GM18511 (cell line): Measurements from ENCODE around the gene KRT5.
"Not testable (repeated sequence)": the region's sequence is repeated elsewhere in the genome, so short reads cannot be mapped to it uniquely, and the experiment has no call there.

ENCODE experiments used
- ATAC-seq: cut with Tn5 transposase; IDR thresholded peaks from one replicate; pipeline ENCODE4 v1.9.1; 2021; ENCODE audit warnings: mild to moderate bottlenecking, moderate library complexity; ENCODE audit not compliant: unreplicated experiment

Gene KRT5

DNA sequence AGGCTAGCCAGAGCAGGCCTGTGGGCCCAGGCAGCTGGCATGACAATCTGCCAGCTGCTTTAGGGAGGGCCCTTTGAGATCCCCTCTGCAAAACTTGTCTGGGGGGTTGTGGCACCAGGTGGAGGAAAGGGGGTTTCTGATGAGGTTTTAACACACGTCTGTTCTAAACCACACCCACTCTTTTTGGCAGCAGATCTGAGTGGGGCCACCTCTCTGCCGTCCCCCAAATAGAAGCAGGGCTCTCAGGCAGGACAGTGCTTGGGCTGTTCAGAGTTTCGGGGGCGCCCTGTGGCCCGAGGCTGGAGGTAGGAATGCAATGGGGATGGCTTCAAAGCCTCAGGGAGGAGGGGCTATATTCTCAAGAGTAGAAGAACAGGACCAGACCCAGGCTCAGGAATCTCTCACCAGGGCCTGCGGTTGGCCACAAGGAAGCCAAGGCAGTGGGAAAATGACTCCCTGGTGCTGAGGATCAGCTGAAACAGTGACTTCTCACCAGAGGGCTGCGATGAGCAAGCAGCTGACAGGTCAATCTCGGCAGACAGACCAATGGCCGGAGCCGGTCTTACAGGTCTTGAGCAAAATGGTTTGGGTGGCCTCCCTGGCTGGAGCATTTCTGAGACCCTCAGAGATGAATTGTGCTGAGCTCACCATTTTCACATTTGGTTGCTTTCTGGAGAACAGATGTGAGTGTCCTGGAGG, 1.5 kb upstream of the KRT5 start:
- no peak for ATAC-seq

DNA sequence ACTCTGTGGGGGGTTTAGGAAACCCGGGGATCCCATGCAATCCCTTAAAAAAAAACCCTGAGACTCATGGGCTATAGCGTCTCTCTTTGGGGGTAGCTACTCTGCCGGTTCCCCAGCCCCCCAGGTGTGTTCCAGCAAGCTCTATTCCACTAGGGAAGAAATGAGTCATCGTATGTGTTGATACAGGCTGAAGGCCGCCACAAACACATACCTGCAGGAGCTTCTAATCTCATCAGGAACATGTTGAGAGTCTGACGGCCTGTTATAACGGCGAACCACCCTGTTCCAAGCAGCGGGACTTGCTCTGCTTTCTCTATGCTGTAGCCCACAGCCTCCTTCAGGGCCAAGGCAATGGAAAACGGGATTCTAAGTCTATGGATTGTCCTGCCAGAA, 977 bp upstream of the KRT5 start:
- no peak for ATAC-seq

DNA sequence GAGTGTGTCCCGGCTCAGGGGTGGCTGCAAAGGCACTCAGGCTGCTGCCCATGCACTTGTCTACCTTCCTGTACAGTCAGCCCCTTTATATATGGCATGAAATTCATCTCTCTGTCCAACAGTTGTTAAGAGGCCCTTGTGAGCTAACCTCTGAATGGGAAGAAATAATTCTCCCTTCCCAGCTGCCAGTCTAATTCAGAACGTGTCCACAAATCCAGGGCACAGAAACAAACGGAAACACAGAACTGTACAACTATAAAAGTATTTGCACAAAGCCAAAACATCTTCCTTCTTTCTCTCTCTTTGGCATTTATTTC, 849 bp downstream of the KRT5 start:
- no peak for ATAC-seq

DNA sequence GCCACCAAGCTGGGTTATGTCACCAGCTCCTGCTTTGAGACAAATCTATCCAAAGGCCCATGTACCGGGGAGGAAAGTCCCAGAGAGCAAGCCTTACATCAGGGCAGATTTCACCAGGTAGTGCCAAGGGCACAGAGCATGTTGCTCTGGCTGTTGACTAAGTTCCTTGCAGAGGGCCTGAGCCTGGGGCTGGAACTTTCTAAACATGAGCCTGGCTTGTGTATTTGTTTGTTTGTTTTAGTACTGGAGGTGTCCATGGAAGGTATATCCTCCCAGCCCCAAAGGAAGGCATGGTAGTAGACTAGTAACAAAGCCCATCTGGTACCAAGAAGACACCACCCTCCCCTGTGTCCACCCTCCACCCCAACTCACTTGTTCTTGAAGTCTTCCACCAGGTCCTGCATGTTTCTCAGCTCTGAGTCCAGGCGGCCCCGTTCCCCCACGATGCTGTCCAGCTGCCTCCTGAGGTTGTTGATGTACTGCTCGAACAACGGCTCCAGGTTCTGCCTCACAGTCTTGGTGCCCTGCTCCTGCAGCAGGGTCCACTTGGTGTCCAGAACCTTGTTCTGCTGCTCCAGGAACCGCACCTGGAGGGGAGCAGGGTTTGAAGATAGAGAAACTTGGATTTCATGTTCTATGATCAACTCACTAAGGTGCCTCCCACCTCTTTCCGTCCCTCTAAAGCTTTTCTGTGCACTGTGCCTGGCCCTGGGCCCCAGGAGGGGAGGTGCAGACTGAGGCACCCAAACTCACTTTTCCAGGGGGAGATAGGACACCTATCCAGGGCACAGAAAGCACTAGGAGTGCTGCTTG, 1.4 kb downstream of the KRT5 start:
- no peak for ATAC-seq

DNA sequence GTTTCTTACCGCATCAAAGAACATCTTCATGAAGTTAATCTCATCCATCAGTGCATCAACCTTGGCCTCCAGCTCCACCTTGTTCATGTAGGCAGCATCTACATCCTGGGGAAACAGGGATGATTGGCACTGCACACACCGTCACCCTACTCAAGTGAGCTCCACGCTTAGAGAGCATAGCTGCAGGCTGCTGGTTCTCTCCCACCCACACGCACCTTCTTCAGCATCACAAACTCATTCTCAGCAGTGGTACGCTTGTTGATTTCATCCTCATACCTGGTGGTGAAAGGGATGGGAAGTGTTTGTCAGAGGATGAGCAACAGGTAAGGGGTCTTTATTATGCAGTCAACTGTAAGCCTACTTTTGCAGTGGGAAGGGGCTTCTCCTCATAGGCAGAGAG, 2.3 kb downstream of the KRT5 start:
- no peak for ATAC-seq

DNA sequence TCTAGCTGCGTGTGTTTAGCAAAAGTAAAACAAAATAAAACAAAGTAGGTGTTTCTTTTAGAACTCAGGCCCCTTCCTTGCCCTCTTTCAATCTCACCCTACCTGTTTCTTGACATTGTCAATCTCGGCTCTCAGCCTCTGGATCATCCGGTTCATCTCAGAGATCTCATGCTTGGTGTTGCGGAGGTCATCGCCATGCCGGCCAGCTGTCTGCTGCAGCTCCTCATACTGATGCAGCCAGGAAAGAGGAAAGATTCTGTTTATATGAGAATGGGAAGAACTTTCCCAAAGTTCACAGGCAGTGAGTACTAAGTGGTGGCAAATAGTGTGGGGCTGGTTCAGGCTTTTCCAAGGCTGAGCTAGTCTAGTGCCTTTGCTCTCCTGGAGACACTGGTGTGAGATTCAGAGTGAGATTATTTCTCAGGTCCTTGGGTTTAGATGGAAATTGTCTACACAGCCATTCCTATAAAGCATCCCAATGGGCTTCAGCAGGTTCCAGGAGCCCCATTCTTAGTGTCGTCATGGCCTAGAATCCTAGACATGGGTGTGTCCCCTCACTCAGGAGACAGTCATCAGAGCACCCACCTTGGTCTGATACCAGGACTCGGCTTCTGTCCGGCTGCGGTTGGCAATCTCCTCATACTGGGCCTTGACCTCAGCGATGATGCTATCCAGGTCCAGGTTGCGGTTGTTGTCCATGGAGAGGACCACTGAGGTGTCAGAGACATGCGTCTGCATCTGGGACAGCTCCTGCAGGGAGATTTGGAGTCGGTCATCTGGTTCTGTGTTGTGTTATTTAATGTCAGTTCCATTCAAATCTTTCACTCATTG, 3.0 kb downstream of the KRT5 start:
- no peak for ATAC-seq

DNA sequence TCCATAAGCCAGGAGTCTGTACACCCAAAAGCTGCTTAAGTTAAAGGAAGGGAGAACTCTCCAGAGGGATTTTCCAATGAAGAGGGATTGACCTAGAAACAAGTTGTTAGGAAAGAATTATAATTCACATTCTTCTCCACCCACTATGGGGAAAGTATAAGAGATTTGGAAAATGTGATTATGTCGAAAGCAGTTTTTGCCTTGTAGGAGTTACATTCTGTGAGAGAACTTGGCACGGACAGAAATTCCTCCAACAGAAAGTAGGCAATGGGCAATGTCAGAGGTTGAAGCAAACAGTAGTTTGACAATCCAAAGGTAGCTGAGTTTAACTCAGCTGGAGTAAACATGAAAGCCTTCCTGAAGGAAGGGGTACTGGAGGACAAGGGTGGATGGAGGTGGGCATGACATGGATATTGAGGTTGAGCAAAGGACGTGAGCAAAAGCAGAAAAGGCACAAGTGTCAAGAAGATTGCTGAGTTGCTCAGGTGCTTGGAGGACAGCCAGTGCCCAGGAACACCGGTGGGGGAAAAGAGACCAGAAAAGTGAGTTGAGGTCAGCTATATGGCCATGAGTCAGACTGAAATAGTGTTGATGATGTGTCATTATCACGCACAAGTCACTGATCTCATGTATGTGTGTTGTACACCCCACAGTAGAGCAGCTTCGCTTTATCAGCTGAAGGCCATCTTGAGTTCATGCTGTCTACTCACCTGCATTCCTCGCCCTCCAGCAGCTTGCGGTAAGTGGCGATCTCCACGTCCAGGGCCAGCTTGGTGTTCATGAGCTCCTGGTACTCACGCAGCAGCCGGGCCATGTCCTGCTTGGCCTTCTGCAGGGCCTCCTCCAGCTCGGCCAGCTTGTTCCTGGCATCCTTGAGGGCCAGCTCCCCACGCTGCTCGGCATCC, 4.0 kb downstream of the KRT5 start:
- no peak for ATAC-seq

DNA sequence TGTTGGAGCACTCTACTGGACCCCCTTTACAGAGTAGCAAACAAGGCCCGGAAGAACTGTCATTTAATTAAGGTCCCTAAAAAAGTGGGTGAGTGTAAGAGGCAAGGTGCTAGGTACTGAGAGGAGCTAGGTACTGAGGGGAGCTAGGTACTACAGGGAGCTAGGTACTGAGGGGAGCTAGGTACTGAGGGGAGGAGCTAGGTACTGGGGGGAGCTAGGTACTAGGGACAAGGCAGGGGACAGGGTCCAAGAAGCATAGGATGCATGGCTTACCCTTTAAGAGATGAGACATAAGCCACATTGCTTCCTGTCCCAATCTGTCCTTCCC, 4.9 kb downstream of the KRT5 start:
- no peak for ATAC-seq

DNA sequence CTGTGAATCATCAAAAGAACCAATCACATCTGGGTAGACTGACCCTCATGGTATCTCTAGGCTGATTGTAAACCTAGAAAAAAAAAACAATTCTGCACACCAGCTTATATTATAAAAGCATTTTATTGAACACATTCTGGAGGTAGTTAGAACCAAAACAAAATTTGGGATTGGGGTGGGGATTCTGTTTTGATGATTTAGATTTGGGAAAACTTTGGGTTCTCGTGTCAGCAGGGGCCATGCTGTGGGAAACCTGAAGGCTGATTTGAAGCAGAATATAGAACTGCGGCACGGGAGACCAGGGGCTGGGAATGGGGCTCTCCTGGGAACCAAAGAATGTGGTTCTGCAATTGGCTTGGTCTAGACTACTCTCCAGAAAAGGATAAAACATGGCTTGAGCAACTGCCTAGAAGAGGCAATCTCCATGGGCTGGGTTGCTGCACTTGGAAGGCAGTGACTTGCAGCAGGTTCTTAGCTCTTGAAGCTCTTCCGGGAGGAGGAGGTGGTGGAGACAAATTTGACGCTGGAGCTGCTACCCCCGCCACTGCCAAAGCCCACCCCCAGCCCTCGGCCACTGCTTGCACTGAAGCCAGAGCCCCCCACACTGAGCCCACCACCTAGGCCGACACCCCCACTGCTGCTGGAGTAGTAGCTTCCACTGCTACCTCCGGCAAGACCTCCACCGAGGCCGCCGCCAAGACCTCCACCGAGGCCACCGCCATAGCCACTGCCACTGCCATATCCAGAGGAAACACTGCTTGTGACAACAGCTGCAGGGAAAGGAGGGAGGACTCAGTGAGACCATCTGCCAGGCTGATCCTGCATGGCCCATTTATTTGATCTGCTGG, 5.5 kb downstream of the KRT5 start:
- no peak for ATAC-seq

DNA sequence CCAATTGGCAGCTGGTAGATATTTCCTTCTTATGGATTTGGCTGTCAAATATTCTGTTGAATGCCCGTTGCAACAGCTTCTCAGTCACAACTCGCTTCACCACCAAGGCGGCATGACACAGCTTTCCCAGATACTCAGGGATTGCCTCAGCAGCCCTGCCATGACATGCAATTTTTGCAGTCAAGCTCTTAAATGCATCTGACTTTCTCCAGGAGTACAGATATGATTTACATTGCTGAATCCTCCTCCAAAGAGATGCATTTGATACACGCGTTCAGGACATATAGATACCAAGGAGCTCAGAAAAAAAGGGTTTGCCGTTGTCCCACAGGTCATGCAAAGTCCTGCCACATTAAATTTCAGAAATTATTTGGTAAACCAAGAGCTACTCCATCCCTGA, 6.5 kb downstream of the KRT5 start:
- ATAC-seq, result no peak

DNA sequence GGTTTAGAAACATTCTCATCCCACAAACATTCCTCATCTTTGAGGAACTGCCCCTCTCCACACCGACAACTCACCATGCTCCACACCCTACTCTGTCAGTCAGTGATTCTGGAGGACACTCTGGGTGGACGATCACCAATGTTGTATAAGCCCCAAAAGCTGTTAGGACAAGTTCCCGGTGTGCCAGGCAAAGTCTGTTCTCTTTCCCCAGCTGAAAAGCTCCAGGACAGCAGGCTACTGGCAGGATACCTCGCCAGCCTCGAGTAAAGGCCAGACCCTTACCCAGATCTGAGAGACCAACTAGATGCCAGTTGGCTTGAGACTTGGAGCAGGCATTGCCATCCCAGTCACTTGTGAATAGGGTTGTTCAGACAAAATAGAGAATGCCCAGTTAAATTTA, 12.0 kb downstream of the KRT5 start:
- ATAC-seq, result no peak

DNA sequence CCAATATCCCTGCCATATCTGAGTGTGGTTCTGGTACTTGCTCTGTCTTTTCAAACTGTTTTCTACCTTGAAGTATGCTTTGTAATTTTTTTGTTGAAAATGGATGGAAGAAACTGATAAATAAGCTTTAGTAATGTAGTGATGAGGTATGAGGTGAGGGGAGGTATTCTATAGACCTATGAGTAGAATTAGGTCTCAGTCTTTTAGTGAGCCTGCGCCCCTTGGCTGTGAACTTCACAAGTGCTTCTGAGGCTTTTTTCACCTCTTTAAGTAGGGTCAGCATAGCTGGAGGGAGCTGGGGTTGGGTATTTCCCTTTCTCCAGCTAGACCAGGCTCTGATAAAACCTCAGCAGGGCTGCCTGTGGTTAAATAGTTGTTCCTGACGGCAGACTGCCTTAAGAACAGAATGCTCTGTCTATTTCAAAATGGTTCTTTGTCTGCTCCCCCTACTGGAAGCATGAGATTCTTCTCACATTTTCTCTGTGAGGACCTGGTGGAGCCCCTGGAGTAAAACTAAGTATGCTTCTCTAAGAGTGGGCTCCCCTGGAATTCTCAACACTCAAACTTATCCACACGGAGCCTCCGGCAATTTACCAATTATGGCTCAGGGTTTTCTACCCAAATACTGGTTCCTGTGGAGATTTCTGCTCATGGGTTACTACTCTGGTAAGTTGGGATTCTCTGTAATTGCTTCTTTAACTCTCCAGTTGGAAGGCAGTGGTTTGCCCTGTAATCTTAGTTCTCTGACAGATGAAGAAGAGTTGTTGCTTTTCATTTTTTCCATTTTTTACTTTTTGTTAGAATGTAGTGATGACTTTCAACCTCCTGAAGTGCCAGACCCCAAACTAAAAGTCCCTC, 13.1 kb downstream of the KRT5 start:
- no peak for ATAC-seq

DNA sequence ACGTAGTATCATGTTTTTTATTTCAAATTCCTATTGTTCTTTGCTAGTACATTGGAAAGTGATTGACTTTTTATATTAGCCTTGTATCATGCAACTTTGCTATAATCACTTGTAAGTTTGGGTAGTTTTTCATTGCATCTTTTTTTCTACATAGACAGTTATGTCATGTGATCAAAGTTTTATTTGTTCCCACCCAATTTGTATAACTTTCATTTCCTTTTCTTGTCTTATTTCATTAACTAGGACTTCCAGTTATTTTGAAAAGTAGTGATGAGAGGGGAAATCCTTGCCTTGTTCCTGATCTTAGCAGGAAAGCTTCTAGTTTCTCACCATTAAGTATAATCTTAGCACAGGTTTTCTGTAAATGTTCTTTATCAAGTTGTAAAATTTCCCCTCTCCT, 17.3 kb downstream of the KRT5 start:
- no peak for ATAC-seq

DNA sequence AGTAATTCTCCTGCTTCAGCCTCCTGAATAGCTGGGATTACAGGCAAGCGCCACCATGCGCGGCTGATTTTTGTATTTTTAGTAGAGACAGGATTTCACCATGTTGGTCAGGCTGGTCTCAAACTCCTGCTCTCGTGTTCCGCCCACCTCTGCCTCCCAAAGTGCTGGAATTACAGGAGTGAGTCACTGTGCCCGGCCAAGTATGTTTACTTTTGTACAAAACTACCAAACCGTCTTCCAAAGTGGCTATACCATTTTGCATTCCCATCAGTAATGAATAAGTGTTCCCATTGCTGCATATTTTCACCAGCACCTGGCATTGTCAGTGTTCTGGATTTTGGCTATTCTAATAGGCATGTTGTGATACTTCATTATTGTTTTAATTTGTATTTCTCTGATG, 18.7 kb downstream of the KRT5 start:
- no peak for ATAC-seq

DNA sequence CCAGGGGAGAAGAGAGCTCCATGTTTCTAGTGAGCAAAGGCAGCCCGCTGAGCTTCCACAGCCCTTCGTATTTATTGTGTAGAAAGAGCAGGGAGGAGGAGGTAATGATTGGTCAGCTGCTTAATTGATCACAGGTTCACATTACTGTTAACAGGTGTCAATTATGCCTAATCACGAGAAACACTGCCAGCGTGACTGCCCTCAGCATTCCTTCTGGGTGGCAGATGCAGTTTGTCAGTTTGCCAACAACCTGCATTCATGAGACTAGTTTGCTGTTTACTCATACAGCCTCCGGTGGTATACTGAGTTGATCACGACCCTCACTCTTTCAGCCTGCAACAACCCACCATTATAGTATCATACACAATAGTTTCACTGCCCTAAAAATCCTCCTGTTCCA, 19.6 kb downstream of the KRT5 start:
- not testable (repeated sequence) for ATAC-seq

DNA sequence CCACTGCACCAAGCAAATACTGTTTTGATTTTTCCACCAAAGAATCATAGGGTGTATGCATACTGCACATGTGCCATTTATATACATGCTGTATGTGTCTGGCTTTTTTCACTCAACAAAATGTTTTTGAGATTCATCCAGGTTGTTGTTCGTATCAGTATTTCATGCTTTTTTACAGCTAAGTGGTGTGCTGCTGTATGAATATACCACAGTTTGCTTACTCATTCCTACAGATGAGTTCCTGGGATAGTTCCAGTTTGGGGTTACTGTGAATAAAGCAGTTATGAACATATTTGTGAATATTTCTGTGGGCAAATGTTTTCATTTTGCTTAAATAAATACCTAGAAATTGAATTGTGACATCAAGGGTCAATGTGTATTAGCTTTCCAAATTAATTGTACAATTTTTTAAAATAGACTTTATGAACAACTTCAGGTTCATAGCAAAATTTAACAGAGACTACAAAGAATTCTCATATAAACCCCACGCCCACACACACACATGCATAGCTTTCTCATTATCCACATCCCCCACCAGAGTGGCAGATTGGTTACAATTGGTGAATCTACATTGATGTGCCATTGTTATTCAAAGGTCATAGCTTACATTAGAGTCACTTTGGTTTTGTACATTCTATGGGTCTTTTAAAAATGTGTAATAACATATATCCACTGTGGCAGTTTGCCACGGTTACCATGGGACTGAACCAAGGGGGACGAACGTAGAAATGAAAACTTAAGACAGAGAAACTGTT, 20.2 kb downstream of the KRT5 start:
- ATAC-seq, result no peak

DNA sequence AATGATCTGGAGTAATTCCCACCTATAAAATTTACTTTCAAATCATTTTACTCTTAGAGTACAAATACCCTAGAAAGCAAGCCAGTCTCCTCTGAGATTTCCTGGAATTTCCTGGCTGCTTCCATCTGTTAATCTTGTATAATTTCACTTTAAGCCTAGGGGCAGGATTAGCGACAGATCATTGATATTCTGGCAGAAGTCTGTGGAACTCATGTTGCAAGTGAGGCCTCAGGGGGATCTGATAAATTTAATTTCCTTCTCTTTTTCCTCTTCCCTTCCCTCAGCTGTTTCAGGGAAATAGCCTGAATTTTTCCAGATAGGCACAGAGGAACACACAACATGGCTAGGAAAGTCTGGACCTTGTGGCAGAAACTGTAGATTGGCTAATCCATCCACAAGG, 21.2 kb downstream of the KRT5 start:
- ATAC-seq, result no peak

DNA sequence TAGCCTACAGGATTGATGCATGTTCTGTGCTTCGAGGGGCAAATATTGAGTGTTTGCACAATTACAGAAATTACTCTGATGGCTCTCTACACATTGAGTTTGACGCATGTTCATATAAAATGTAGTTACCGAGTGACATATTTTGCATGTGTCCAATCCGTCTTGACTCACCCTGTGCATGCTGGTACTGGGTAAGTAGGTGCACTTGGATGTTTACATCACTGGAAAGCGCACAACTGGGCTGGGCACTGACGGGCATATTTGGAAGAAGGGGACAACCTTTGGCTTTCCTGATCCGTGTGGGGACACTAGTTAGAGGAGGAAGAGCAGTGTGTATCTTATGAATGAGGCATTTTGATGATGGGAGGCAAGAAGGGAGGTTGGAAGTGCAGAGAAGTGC, 22.2 kb downstream of the KRT5 start:
- ATAC-seq, result no peak
